NT2/D1 (cell line): ENCODE results near the gene RGS19.

Source experiments
- DNase-seq: peaks from one replicate; pipeline ENCODE4 v3.0.0-alpha.2; 2011; ENCODE audit warnings: low read depth, low spot score
- H3K27me3 ChIP-seq: 2 replicates; pipeline ENCODE4 v1.6.0; 2011; ENCODE audit warnings: mild to moderate bottlenecking; ENCODE audit not compliant: insufficient read length, insufficient read depth
- H3K36me3 ChIP-seq: 2 replicates; pipeline ENCODE4 v1.6.1; 2011; ENCODE audit warnings: mild to moderate bottlenecking, low read length, mixed read lengths; ENCODE audit not compliant: insufficient read depth, insufficient read length
- H3K4me1 ChIP-seq: 2 replicates; pipeline ENCODE4 v1.5.1; 2011; ENCODE audit not compliant: insufficient read depth, insufficient read length
- H3K4me3 ChIP-seq: 2 replicates; pipeline ENCODE4 v1.5.1; 2011; ENCODE audit warnings: low read depth; ENCODE audit not compliant: insufficient read length
- H3K9ac ChIP-seq: 2 replicates; pipeline ENCODE4 v1.6.0; 2011; ENCODE audit warnings: low read depth; ENCODE audit not compliant: insufficient read length
- H3K9me3 ChIP-seq: 2 replicates; pipeline ENCODE4 v1.5.1; 2011; ENCODE audit warnings: mild to moderate bottlenecking, low read length; ENCODE audit not compliant: insufficient read depth
- SUZ12 ChIP-seq: IDR thresholded peaks from 2 replicates; pipeline ENCODE4 v1.6.1; 2011; ENCODE audit not compliant: insufficient read length, insufficient read depth; ENCODE audit errors: extremely low read depth
- YY1 ChIP-seq: IDR thresholded peaks from 2 replicates; pipeline ENCODE4 v1.6.1; 2011; ENCODE audit not compliant: insufficient read length, insufficient read depth
- ZNF274 ChIP-seq: IDR thresholded peaks from 2 replicates; pipeline ENCODE4 v1.6.1; 2011; ENCODE audit warnings: mild to moderate bottlenecking, low read depth, low read length

Gene RGS19

DNA sequence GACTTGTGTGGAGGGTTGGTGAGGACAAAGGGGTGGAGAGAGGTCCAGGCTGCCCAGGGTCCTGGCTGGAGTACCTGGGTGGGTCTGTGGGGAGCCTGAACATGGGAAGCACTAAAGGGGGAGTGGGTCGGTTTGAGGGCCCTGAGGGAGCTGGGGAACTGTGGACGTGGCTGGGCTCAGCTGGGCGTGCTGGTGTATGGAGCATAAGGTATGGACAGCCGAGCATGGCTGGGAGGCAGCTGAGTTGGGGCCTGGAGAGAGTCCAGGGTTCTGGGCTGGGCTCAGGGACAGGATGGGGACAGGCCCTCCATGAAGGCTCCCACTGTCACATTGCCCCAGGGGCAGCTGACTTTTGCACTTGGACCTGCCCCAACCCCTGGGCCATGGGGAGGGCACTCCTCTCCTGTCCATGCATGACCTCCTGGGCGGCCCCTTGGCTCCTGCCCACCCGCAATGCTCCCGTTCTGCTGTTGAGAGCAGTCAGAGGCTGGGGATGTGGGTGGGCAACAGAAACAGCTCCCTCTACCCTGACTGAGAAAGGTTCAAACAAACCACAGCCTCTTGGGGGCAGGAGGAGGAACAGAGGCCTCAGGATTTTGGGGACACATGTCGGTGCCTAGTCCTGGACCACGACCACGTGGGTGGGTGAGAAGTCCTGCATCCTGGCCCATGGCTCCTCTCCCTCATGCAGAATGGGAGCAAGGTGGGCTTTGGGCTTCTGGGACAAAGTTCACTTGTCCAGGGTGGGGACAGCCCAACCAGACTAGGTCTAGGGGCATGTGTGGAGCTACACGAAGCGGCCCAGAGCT, 38.9 kb downstream of the RGS19 start:
- H3K4me1 ChIP-seq = peaks cover 38% of the 10 kb centered on the region
- H3K27me3 ChIP-seq = peaks cover 62% of the 10 kb centered on the region
- no peak for DNase-seq
- H3K36me3 ChIP-seq = peaks cover 7% of the 10 kb centered on the region
- no peak overlapping the region for H3K9ac ChIP-seq
- H3K9me3 ChIP-seq = peaks cover 8% of the 10 kb centered on the region; the same call in 1 of the 2 replicates
- no peak overlapping the region for H3K4me3 ChIP-seq
- TF ChIP-seq SUZ12 = no peak
- TF ChIP-seq YY1 = no peak
- TF ChIP-seq ZNF274 = no peak

DNA sequence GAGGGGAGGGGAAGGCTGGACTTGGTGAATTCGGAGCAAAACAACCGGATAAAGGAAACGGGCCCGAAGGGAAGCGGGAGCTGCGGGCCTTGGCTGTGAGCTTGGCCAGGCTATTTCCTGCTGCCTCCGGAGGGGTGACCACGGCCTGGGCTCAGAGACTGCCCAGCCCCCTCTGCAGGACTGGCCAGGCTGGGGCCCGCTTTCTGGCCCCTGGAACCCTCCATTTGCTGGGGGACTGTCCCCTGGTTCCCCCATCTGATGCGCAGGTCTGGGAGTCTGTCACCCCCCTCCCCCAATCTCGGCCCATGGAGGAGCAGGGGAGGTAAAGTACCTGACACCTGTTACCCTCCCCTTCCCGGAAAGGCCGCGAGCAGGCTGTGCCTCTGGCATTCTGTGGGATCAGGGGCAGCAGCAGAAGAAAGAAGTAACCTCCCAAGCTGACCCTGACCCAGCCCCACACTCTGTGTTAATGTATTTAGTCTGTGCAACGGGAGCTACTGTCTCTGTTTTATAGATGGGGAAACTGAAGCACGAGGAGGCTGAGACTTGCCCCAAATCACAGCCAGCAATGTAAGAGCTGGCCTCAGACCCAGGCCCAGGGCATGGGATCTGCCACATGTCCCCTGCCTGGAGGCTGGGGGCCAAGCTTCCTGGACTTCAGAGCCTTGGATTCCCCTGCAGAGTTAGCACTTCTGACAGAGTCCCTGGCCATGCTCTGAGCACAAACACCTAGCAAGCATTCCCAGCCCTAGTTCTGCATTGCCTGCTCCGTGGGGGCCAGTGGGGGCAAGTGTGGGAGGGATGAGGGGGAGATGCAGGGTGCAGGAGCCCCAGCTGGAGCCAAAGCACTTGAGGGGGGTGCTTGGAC, 39.8 kb downstream of the RGS19 start:
- Histone ChIP-seq H3K4me1 (peaks cover 31% of the 10 kb centered on the region), H3K36me3 (peaks cover 16% of the 10 kb centered on the region), H3K9ac (peak overlapping the region; percentile 74), H3K4me3 (peak overlapping the region; percentile 51), H3K27me3 (peaks cover 62% of the 10 kb centered on the region), H3K9me3 (peaks cover 8% of the 10 kb centered on the region; the same call in 1 of the 2 replicates)
- no peak for TF ChIP-seq ZNF274
- no peak for TF ChIP-seq SUZ12
- no peak for TF ChIP-seq YY1
- no peak for DNase-seq

DNA sequence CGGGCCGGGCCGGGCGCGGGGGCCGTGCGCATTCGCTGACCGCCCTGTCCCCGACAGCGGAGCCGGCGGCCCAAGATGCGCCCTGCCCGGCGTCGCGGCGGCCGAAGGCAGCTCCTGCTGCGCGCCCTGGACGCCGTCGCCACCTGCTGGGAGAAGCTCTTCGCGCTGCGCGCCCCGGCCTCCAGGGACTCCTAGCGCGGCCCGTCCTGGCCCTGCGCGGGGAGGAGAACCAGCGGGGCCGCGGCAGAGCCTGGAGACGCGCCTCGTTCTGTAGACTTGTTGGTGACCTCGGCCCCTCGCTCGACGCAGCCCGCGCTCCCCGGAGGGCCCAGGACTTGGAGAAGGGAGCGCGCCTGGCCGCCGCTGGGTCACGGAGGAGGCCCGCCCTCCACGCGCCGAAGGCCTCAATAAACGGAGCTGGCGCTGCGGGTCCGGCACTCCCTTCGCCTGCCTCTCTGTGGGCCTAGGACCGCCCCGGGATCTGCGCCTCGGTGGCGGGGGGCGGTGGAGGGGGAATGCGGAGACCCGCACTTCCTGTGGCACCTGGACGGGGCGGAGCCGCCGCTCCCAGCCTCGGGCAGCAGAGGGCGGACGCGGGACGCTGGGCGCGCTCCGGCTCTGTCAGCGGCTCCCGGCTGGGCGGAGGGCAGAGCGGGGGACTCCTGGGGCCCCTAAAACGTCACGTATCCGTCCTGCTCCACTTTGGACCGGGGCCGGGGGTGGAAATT, 40.6 kb downstream of the RGS19 start:
- DNase-seq = no peak
- peaks cover 8% of the 10 kb centered on the region; the same call in 1 of the 2 replicates for H3K9me3 ChIP-seq
- no peak for TF ChIP-seq ZNF274
- no peak for TF ChIP-seq YY1
- TF ChIP-seq SUZ12 = no peak
- peaks cover 58% of the 10 kb centered on the region for H3K27me3 ChIP-seq
- peaks cover 32% of the 10 kb centered on the region for H3K4me1 ChIP-seq
- peak overlapping the region; percentile 86 for H3K9ac ChIP-seq
- H3K36me3 ChIP-seq = peaks cover 24% of the 10 kb centered on the region
- H3K4me3 ChIP-seq = peak overlapping the region; percentile 51

- peak overlapping the region; percentile 86 for H3K9ac ChIP-seq
- H3K27me3 ChIP-seq = peaks cover 53% of the 10 kb centered on the region
- peaks cover 32% of the 10 kb centered on the region for H3K4me1 ChIP-seq
- H3K4me3 ChIP-seq = peak overlapping the region; percentile 51
- peaks cover 28% of the 10 kb centered on the region for H3K36me3 ChIP-seq
- no peak for DNase-seq
- peaks cover 8% of the 10 kb centered on the region; the same call in 1 of the 2 replicates for H3K9me3 ChIP-seq
- TF ChIP-seq YY1 (no peak), SUZ12 (no peak), ZNF274 (no peak)
These were observed 41.1 kb downstream of the RGS19 start for GRCh38 chr20:64038224-64038564.

DNA sequence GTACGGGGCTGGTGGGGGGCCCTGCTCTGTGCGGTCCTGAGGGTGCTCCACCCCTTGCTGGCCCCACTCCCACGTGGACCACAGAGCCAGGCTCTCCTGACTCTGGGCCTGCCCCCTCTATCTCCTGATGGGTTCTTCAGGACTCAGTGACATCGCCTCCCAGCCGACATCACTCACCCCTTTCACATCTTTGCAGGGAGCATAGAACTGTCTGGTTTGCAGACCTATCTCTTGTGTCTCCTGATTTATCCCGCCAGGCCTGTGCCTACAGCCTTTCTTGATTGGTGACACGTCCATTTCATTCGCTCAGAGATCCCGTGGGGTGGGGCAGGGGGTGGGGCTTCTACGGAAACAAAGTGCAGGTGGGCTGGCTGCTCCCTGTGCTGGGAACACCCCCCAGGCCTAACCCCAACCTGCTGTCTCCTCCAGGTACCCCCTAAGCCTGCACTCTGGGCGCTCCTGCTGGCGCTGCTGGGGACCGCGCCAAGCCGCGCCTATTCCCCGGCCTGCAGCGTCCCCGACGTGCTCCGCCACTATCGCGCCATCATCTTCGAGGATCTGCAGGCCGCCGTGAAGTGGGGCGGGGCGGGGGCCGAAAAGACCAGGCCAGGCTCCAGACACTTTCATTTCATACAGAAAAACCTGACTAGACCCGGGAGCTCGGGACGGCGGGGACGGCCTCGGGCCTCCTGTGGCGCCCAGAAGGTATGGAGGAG, 41.7 kb downstream of the RGS19 start:
- peak overlapping the region; percentile 17 for H3K9ac ChIP-seq
- H3K36me3 ChIP-seq = peaks cover 33% of the 10 kb centered on the region
- peaks cover 53% of the 10 kb centered on the region for H3K27me3 ChIP-seq
- DNase-seq = no peak
- H3K4me1 ChIP-seq = peaks cover 32% of the 10 kb centered on the region
- peaks cover 8% of the 10 kb centered on the region; the same call in 1 of the 2 replicates for H3K9me3 ChIP-seq
- no peak for TF ChIP-seq ZNF274
- TF ChIP-seq YY1 = no peak
- TF ChIP-seq SUZ12 = no peak
- H3K4me3 ChIP-seq = peak overlapping the region; percentile 51

DNA sequence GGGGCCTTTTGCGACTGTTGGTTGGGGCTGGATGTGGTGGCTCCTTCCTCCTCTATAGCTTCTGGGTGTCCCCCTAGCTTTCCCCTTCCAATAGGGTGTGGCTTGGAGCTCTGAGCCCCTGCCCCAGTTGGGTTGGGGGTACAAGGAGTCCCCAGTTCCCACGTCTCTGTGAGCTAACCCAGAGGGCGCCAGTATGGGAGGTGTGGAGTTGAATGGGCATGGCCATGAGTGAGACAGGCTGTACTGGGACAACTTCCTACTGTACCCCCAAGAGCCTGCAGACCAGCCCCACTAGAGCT, 42.2 kb downstream of the RGS19 start:
- Histone ChIP-seq H3K9ac (peak overlapping the region; percentile 17), H3K36me3 (peaks cover 38% of the 10 kb centered on the region), H3K4me3 (no peak overlapping the region), H3K9me3 (peaks cover 8% of the 10 kb centered on the region; the same call in 1 of the 2 replicates), H3K27me3 (peaks cover 48% of the 10 kb centered on the region), H3K4me1 (peaks cover 32% of the 10 kb centered on the region)
- no peak for DNase-seq
- no peak for TF ChIP-seq SUZ12
- TF ChIP-seq ZNF274 = no peak
- TF ChIP-seq YY1 = no peak
